ENCODE measurements around the gene ZNF689.
A peak's percentile ranks its signal among the peaks of the same experiment; 100 is the strongest.
"Not testable (repeated sequence)": the region's sequence is repeated elsewhere in the genome, so short reads cannot be mapped to it uniquely, and the experiment has no call there.

Gene ZNF689

GRCh38 chr16:30651124-30652004 lies 41.2 kb upstream of the ZNF689 start:
- 3% methylated on average over 70 of the region's 71 CpGs for WGBS
- Histone ChIP-seq H3K27ac (ENCODE audit: low read depth, low read length) (peak overlapping the region; percentile 75; the same call in 1 of the 2 replicates), H3K27me3 (ENCODE audit: insufficient read depth, low read length) (peaks cover 24% of the 10 kb centered on the region), H3K9ac (ENCODE audit: low read depth, low read length) (peak overlapping the region; percentile 56), H3K9me3 (ENCODE audit: insufficient read depth, low read depth, low read length) (no peaks in the 10 kb centered on the region), H3K36me3 (ENCODE audit: insufficient read depth, low read length) (peaks cover 5% of the 10 kb centered on the region; the same call in 1 of the 2 replicates), H3K4me1 (ENCODE audit: insufficient read depth, low read length) (no peaks in the 10 kb centered on the region), H3K4me3 (ENCODE audit: low read length) (peak overlapping the region; percentile 71)

- Histone ChIP-seq H3K4me1 (ENCODE audit: insufficient read depth, low read length) (no peaks in the 10 kb centered on the region), H3K4me3 (ENCODE audit: low read length) (peak within 1 kb of the TSS; percentile 71), H3K27ac (ENCODE audit: low read depth, low read length) (peak within 1 kb of the TSS; percentile 75; the same call in 1 of the 2 replicates), H3K36me3 (ENCODE audit: insufficient read depth, low read length) (peaks cover 5% of the 10 kb centered on the region; the same call in 1 of the 2 replicates), H3K9me3 (ENCODE audit: insufficient read depth, low read depth, low read length) (no peaks in the 10 kb centered on the region), H3K27me3 (ENCODE audit: insufficient read depth, low read length) (peaks cover 26% of the 10 kb centered on the region), H3K9ac (ENCODE audit: low read depth, low read length) (peak within 1 kb of the TSS; percentile 56)
- 6% methylated on average over 53 of the region's 53 CpGs for WGBS
Measured at GRCh38 chr16:30650369-30651123, 40.4 kb upstream of the ZNF689 start, which contains the start of gene PRR14. Gene PRR14, plus strand, starts transcription at chr16:30650960. Its CDS starts 686 bp downstream, at chr16:30651646.

- H3K4me3 ChIP-seq (ENCODE audit: low read length) = peak overlapping the region; percentile 35
- peak overlapping the region; percentile 57; the same call in 1 of the 2 replicates for H3K27ac ChIP-seq (ENCODE audit: low read depth, low read length)
- no peaks in the 10 kb centered on the region for H3K36me3 ChIP-seq (ENCODE audit: insufficient read depth, low read length)
- H3K9ac ChIP-seq (ENCODE audit: low read depth, low read length) = peak overlapping the region; percentile 16; the same call in 1 of the 2 replicates
- H3K4me1 ChIP-seq (ENCODE audit: insufficient read depth, low read length) = no peaks in the 10 kb centered on the region
- H3K27me3 ChIP-seq (ENCODE audit: insufficient read depth, low read length) = peaks cover 28% of the 10 kb centered on the region
- H3K9me3 ChIP-seq (ENCODE audit: insufficient read depth, low read depth, low read length) = no peaks in the 10 kb centered on the region
- 80% methylated on average over 22 of the region's 22 CpGs for WGBS
Measured at GRCh38 chr16:30649725-30650368, 39.7 kb upstream of the ZNF689 start.

GRCh38 chr16:30647274-30647571 lies 37.0 kb upstream of the ZNF689 start:
- H3K27me3 ChIP-seq (ENCODE audit: insufficient read depth, low read length) = peaks cover 31% of the 10 kb centered on the region
- no peaks in the 10 kb centered on the region for H3K9me3 ChIP-seq (ENCODE audit: insufficient read depth, low read depth, low read length)
- H3K36me3 ChIP-seq (ENCODE audit: insufficient read depth, low read length) = no peaks in the 10 kb centered on the region
- H3K27ac ChIP-seq (ENCODE audit: low read depth, low read length) = no peak overlapping the region
- WGBS = 84% methylated on average over 1 of the region's 1 CpG
- H3K9ac ChIP-seq (ENCODE audit: low read depth, low read length) = no peak overlapping the region
- H3K4me3 ChIP-seq (ENCODE audit: low read length) = no peak overlapping the region
- no peaks in the 10 kb centered on the region for H3K4me1 ChIP-seq (ENCODE audit: insufficient read depth, low read length)

GRCh38 chr16:30645727-30646126 lies 35.5 kb upstream of the ZNF689 start:
- WGBS = 66% methylated on average over 5 of the region's 6 CpGs
- no peaks in the 10 kb centered on the region for H3K36me3 ChIP-seq (ENCODE audit: insufficient read depth, low read length)

GRCh38 chr16:30644334-30644830 lies 34.2 kb upstream of the ZNF689 start:
- Histone ChIP-seq H3K9me3 (ENCODE audit: insufficient read depth, low read depth, low read length) (no peaks in the 10 kb centered on the region), H3K27me3 (ENCODE audit: insufficient read depth, low read length) (peaks cover 31% of the 10 kb centered on the region), H3K4me3 (ENCODE audit: low read length) (no peak overlapping the region), H3K9ac (ENCODE audit: low read depth, low read length) (no peak overlapping the region), H3K36me3 (ENCODE audit: insufficient read depth, low read length) (no peaks in the 10 kb centered on the region), H3K4me1 (ENCODE audit: insufficient read depth, low read length) (no peaks in the 10 kb centered on the region), H3K27ac (ENCODE audit: low read depth, low read length) (no peak overlapping the region)
- 67% methylated on average over 4 of the region's 4 CpGs for WGBS

More at GRCh38 chr16:30645727-30646126, 35.5 kb upstream of the ZNF689 start:
- Histone ChIP-seq H3K27ac (ENCODE audit: low read depth, low read length) (no peak overlapping the region), H3K4me3 (ENCODE audit: low read length) (no peak overlapping the region), H3K9me3 (ENCODE audit: insufficient read depth, low read depth, low read length) (no peaks in the 10 kb centered on the region), H3K9ac (ENCODE audit: low read depth, low read length) (no peak overlapping the region), H3K27me3 (ENCODE audit: insufficient read depth, low read length) (peaks cover 27% of the 10 kb centered on the region), H3K4me1 (ENCODE audit: insufficient read depth, low read length) (no peaks in the 10 kb centered on the region)

GRCh38 chr16:30641378-30641982 lies 31.3 kb upstream of the ZNF689 start:
- WGBS = 95% methylated on average over 3 of the region's 3 CpGs
- Histone ChIP-seq H3K4me3 (ENCODE audit: low read length) (no peak overlapping the region), H3K9me3 (ENCODE audit: insufficient read depth, low read depth, low read length) (no peaks in the 10 kb centered on the region), H3K36me3 (ENCODE audit: insufficient read depth, low read length) (no peaks in the 10 kb centered on the region; the same call in 1 of the 2 replicates), H3K4me1 (ENCODE audit: insufficient read depth, low read length) (no peaks in the 10 kb centered on the region), H3K27ac (ENCODE audit: low read depth, low read length) (no peak overlapping the region), H3K9ac (ENCODE audit: low read depth, low read length) (no peak overlapping the region), H3K27me3 (ENCODE audit: insufficient read depth, low read length) (peaks cover 25% of the 10 kb centered on the region)

GRCh38 chr16:30637944-30638343 lies 27.8 kb upstream of the ZNF689 start:
- no peaks in the 10 kb centered on the region for H3K9me3 ChIP-seq (ENCODE audit: insufficient read depth, low read depth, low read length)
- no CpG with 5 or more reads among the region's 1 CpG for WGBS
- no peaks in the 10 kb centered on the region; the same call in 1 of the 2 replicates for H3K36me3 ChIP-seq (ENCODE audit: insufficient read depth, low read length)
- peaks cover 8% of the 10 kb centered on the region; the same call in 1 of the 2 replicates for H3K27me3 ChIP-seq (ENCODE audit: insufficient read depth, low read length)
- no peak overlapping the region for H3K4me3 ChIP-seq (ENCODE audit: low read length)
- no peak overlapping the region for H3K9ac ChIP-seq (ENCODE audit: low read depth, low read length)
- H3K27ac ChIP-seq (ENCODE audit: low read depth, low read length) = no peak overlapping the region
- 0 out of 2 replicates have a peak, but pooled peaks cover 3% of the 10 kb centered on the region for H3K4me1 ChIP-seq (ENCODE audit: insufficient read depth, low read length)

- not testable (repeated sequence) for H3K27me3 ChIP-seq (ENCODE audit: insufficient read depth, low read length); H3K4me3 ChIP-seq (ENCODE audit: low read length); H3K27ac ChIP-seq (ENCODE audit: low read depth, low read length); H3K36me3 ChIP-seq (ENCODE audit: insufficient read depth, low read length); H3K9me3 ChIP-seq (ENCODE audit: insufficient read depth, low read depth, low read length); H3K9ac ChIP-seq (ENCODE audit: low read depth, low read length); H3K4me1 ChIP-seq (ENCODE audit: insufficient read depth, low read length)
- WGBS = 91% methylated on average over 10 of the region's 10 CpGs
Measured at GRCh38 chr16:30637139-30637538, 26.9 kb upstream of the ZNF689 start.

- Histone ChIP-seq H3K9me3 (ENCODE audit: insufficient read depth, low read depth, low read length) (no peaks in the 10 kb centered on the region), H3K27ac (ENCODE audit: low read depth, low read length) (no peak overlapping the region), H3K27me3 (ENCODE audit: insufficient read depth, low read length) (peaks cover 6% of the 10 kb centered on the region; the same call in 1 of the 2 replicates), H3K4me3 (ENCODE audit: low read length) (no peak overlapping the region), H3K36me3 (ENCODE audit: insufficient read depth, low read length) (no peaks in the 10 kb centered on the region; the same call in 1 of the 2 replicates), H3K4me1 (ENCODE audit: insufficient read depth, low read length) (0 out of 2 replicates have a peak, but pooled peaks cover 3% of the 10 kb centered on the region), H3K9ac (ENCODE audit: low read depth, low read length) (no peak overlapping the region)
- WGBS = 93% methylated on average over 7 of the region's 7 CpGs
Measured at GRCh38 chr16:30636599-30636998, 26.4 kb upstream of the ZNF689 start.
